NCI-H146 (cell line): Measurements from ENCODE around the gene GLRA1.
A peak's percentile ranks its signal among the peaks of the same experiment; 100 is the strongest.
"Not testable (repeated sequence)": the region's sequence is repeated elsewhere in the genome, so short reads cannot be mapped to it uniquely, and the experiment has no call there.

Source experiments
- DNase-seq: peaks from one replicate; lab custom pipeline; 2025; lab: John Stamatoyannopoulos, UW

GLRA1 gene

DNA sequence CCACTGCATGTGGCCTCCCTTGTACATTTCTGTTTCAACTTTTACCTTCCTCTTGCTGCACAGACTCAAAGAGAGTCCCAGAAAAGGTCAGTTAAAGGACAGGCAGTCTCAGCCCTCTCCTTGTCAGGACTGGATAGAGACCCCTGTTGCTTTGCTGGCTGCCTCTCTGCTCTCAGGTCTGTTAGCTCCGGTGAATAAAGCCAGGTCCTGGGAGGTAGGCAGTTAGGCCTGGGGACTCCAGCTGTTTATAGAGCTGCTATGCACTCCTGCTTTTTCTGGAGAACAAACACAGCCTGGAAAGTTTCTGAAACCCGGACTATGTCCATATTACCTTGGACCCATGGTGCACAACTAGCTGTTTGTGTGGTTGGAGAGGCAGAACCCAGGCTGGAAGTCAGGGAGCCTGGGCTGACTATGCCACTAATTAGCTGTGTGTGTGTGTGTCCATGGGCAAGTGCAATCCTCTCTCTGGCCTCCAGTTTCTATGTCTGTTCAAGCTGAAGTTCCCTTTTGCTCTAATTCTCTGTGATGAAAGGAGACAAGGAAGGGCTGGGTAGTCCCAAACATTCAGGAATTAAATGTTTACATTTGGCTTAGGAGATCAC lies 42.9 kb downstream of the GLRA1 start:
- DNase-seq: no peak

DNA sequence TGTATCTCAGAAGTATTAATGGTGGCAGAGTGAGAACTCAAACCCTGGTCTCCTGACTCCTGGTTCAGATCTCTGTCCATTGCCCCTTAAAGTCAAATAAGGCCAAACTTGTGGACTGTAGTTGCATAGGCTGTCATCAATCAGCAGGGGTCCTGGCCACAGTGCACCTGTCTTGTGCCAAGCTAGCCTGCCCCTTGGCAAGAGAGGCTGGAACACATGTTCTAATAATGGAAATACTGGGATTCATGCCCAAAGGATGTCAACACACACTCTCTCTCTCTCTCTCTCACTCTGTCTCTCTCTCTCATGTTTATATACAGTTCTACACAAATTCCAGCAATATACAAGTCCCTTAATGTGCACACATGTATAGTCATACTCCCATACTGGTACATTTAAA lies 44.3 kb downstream of the GLRA1 start:
- DNase-seq: no peak

DNA sequence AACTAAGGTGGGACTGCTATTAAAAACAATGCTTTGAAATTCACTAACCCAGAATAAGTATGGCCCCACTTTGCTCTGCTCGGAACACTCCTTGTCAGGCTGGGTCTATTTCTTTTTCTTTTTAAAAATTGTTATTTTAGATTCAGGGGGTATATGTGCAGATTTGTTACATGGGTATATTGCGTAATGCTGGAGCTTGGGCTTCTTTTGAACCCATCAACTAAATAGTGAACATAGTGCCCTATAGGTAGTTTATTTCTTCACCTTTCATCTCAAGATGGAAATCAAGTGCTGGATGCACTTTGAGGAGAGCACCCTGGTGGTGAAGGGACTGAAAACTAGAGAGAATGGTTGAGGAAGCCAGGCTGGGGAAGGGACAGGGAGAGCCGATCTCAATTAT lies 51.0 kb downstream of the GLRA1 start:
- no peak for DNase-seq

DNA sequence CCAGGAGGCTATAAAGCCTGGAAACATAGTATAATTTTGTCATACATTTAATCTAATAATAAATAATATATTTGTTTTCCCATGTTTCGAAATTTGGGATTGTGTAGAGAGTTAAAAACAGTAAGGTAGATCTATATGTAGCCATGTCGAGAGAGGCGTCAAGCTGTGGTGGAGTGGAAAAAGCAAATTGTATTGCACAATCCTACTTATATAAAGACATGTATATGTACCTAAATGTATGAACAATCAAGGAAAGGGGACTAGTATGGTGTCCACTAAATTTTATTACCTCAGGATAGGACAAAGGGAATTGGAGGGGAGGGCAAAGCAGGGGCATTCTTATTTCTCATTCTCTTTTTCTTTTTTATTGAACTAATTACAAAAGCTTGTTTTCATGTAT lies 52.0 kb downstream of the GLRA1 start:
- no peak for DNase-seq

DNA sequence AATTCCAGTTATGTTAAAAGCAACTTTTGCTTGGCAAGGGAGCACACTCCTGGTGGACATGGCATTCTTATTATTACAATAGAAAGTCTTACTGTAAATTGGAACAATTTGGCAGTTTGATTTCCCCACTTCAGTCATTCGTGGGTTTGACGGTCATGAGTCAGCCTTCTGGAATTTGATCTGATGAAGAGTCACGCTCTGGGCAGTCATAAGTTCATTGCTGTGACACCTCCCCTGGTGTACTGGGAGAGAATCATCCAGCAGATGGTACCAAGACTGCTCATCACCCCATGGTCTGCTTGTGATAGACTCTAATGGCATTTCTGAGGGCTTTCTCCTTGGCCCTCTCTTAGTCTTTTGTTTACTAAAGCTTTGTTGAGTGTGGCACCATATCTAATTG lies 53.8 kb downstream of the GLRA1 start:
- DNase-seq: no peak

DNA sequence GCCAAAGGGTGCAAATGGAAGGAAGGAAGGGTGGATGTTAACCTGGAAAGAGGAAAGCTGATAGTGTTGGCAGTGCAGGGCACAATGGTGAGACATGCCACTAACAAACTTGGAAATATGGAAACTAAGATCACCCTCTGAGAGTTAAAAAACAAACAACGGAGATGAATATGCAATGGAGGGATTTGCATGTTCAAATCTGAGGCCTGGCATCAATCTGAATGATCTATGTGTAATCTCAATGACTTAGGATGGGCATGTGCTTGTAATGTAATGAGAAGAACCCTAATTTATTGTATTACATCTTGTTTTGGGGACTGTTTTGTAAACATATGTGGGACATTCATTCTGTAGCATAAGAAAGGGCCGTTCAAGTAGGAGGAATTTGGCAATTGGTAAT lies 54.4 kb downstream of the GLRA1 start:
- no peak for DNase-seq

DNA sequence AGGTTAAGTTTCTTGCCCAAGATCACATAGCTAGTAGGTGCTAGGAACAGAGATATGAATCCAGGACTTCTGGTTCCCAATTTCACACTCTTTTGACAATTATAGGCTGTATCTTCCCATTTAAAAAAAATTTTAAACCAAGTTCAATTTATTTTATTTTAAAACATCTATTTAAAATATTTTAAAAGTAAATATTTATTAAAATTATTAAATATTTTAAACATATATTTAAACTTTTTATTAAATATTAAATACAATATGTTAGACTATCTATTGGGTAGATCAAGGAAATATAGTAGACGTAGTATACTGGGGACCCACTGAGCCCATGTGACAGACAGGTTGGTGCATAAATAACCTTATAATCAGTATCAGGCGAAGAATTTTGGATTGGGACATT lies 54.8 kb downstream of the GLRA1 start:
- no peak for DNase-seq

DNA sequence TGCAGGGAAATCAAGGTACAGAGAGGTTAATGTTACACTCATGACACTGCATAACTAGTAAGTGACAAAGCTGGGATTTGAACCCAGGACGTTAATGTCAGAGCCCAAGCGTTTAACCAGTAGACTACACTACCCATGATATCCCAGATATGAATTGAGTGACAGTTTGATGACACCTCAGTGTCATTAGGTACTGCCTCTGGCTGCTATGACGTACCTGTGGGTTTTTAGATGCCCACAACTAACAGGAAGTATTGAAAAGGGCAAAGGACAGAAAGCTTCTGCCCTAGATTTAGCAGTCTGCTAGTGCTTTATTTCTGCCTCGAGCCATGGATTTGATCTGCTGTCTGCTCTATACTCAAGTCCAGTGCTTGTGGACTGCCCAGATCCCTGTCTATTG lies 56.2 kb downstream of the GLRA1 start:
- no peak for DNase-seq

DNA sequence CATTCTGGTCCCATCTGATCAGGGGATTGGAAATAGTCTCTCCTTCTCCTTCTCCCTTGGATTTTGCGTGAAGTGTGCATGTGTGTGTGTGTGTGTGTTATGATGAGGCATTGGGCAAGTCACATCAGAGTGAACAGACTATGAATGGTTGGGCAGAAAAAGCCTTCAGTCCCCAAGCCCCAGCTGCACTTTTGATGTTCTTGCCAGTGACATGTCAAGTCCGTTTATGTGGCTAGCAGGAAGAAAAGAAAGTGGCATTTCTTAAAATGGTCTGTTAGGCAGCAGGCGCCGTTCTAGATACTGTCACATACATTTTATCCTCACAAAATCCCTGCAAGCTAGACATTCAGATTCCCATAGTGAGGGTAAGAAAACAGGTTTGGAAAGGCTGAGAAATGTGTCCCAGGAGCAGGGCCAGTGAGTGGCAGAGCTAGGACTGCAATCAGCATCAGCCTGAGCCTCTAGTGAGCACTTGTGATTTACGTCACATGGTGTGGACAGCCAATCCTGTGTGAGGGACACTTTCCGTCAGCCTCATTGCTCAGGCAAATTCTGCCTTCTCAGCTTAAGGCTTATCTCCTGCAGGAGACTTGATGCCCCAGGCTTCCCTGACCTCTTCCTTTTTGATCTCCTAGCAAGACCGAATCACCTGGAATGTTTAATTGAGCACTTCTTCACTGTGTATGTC lies 60.4 kb downstream of the GLRA1 start:
- no peak for DNase-seq

DNA sequence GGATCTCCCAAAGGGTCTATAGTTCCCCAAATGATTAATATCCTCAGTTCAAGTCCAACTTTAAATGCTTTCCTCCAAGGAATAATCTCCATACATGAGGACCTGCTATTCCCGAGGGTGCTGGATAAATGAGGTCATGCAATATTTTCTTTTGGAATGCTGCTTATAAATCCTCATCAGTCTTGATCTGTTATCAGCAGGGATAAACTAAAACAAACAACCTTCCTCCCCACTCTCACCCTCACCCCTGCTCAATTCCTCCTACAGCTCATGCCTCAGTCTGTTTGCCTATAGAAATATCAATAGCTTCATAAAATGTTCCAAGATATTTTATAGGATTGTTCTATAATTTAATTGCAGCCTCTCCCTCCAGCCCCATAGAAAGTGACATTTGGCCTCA lies 61.1 kb downstream of the GLRA1 start:
- DNase-seq: no peak

DNA sequence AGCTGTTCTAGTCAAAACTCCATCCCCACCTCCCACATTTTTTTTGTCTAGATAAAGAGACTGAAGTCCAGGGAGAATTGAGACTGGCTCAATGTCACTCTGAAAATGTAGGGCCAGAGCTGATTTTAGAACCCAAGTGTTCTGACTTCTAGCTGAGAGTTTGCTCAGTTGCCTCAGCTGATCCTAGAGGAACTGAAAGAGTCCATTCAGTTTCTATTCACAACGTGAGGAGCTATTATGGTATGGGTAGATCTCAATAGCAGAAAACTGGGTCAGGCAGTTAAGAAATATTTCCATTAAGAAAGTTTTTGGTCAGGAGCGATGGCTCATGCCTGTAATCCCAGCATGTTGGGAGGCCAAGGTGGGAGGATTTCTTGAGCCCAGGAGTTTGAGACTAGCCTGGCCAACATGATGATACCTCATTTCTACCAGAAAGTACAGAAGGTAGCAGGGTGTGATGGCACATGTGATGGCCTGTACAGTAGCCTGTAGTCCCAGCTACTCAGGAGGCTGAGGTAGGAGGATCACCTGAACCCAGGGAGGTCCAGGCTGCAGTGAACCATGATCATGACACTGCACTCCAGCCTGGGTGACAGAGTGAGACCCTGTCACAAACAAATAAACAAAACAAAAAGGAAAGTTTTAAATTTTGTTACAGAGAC lies 61.7 kb downstream of the GLRA1 start:
- DNase-seq: no peak

DNA sequence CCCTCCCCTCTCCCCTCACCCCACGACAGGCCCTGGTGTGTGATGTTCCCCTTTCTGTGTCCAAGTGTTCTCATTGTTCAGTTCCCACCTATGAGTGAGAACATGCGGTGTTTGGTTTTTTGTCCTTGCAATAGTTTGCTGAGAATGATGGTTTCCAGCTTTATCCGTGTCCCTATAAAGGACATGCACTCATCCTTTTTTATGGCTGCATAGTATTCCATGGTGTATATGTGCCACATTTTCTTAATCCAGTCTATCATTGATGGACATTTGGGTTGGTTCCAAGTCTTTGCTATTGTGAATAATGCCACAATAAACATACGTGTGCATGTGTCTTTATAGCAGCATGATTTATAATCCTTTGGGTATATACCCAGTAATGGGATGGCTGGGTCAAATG lies 63.8 kb downstream of the GLRA1 start:
- not testable (repeated sequence) for DNase-seq

DNA sequence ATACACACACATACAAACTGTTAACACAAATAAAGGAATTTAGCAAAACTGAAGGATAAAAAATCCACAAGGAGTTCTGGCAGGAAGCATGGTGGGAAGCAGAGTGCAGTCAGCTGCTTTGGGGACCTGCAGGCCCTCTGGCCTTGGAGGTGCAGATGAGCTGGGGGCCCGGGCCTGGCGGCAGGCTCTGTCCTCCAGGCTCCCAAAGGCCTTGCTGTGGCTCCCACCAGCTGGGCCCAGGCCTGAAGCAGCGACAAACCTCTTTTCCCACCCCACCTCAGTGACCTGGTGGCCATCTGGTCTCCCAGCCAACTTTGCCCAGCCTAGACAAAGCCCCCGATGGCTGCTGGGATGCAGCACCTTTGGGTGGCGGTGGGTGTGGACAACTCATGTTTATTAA lies 67.8 kb downstream of the GLRA1 start:
- DNase-seq: no peak

DNA sequence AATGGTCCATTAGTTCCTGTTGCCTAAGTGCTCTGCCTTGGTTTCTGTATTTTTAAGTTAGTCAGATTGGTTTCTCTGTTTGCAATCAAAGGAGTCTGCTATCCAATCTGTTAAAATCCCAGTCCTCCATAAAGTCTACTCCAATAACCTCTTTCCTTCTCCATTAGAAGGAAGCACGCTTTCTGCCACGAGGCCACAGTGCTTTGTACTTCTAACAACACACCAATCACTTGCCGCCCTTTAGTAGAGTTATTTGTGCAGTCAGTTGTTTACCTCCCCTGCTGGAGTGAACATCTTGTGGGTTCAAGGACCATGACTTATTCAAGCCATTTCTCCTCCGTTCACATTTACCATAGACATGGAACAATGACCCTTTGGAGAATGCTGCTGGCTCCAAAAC lies 69.0 kb downstream of the GLRA1 start:
- no peak for DNase-seq

DNA sequence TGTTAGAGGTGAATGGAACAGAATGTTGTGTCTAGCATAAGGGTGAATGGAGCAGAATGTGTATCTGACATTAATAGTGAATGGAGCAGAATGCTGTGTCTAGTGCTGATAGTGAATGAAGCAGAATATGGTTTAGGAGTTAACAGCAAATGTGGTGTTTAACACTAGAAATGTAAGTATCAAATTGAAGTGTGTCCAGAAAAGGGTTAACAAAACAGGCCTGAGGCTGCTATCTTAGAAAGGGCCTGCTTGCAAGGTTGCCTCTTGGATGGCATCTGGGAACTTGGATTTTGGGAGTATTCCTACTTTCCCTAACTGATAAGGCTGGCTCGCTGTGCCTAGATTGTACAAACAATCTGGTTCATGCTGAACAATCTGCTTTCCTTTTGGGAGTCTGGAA lies 76.8 kb downstream of the GLRA1 start:
- DNase-seq: no peak

DNA sequence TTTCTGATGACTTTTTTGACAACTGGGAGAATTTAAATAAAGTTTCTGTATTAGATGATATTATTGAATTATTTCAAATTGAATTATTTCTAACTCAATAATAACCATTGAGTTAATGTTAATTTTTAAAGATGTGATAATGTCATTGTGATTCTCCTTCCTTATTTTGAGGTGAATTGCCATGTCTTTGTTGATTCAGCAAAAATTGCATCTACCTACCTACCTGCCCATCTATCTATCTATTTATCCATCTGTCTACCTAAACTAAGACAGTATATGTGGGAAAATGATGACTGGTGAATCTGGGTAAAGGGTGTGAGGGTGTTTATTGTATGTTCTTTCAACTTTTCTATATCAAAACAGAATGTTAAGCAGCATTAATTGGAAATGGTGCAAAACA lies 77.9 kb downstream of the GLRA1 start:
- no peak for DNase-seq

DNA sequence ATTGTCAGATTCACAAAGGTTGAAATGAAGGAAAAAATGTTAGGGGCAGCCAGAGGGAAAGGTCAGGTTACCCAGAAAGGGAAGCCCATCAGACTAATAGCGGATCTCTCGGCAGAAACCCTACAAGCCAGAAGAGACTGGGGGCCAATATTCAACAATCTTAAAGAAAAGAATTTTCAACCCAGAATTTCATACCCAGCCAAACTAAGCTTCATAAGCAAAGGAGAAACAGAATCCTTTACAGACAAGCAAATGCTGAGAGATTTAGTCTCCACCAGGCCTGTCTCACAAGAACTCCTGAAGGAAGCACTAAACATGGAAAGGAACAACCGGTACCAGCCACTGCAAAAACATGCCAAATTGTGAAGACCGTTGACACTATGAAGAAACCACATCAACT lies 91.8 kb downstream of the GLRA1 start:
- not testable (repeated sequence) for DNase-seq

DNA sequence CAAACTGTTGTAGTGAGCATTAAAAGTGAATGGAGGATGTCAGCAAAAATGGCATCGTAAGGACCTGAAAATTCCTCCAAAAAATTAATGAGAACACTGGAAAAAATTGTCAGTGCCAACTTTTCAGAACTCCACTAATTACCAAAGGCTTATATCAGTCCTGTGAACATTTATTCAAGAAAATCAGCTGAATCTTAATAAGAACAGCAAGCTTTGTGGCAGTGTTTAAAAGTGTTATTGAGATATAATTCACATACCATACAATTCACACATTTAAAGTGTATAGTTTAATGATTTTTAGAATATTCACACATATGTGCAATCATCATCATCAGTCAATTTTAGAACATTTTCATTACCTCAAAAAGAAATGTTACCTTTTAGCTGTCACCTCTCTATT lies 95.3 kb downstream of the GLRA1 start:
- DNase-seq: no peak

DNA sequence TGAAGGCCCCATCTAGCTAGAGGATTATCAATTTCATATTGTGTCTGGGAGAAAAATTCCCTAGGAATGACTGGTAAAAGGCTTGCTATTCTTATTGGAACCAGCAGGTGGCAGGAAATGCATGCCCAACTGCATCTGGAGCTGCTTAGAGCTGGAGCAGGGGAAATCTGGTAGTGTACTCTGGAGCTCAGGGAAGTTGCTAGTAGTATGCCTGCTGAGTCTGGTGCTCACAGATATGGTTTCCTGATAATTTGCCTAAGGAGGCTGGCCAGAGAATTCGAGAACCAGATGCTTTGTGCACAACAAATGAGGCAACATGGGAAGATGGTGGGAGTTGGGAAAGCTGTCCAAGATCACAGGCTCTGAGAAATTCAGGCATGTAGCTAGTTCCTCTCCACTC lies 99.2 kb downstream of the GLRA1 start:
- peak; percentile 47 for DNase-seq

DNA sequence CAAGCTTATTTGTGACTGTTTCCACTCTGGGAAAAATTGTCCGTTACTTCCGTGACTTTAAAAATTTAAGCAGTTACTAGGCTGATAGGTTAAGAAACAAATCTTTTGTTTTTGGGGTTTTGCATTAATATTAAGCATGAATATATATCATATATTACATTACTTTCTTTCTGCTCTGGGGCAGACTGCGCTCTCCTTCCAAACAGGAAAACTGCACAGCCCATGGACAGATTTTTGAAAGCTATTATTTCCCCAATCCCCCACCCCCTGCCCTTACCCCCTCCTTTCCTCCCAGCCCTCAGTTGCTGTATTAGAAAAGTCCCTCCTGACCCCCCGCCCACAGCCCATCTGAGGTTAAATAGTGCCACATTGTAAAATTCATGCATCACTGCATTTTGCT lies 102.5 kb downstream of the GLRA1 start:
- no peak for DNase-seq

DNA sequence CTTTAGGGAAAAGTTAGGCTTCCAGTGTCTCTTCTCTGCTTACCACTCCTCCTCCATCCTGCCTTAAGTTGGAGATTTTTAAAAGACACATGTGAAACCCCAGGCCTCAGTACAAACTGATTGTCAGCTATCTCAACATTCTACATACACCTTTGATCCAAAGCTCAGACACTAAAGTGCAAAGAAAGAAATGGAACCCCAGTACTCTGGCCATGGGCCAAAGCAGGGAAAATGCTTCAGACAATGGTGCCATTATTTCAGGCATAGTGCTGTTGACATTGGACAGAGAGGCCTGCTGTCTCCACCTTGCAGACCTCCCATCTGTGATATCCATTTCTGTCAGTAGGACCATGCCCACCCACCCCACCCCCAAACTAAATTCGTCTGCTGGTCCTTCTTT lies 103.7 kb downstream of the GLRA1 start:
- peak; percentile 35 for DNase-seq

DNA sequence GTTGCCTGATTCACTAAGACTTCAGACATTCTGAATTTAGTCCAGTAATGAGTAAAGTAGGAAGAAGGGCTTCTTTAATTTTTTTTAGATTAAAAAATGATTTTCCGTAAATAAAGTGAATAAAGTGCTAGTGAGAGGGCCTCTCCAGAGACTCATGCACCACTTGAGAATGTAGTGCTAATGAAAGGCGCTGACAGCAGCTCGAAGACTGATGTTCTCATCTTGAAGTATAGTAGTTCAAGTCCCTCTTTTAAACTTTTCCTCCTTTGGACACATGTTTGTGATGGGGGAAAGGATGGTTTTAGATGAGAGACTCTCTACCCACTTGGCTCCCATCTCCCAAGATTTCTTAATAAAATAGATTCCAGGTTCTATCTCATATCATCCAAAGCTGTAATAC lies 104.4 kb downstream of the GLRA1 start:
- DNase-seq: no peak

DNA sequence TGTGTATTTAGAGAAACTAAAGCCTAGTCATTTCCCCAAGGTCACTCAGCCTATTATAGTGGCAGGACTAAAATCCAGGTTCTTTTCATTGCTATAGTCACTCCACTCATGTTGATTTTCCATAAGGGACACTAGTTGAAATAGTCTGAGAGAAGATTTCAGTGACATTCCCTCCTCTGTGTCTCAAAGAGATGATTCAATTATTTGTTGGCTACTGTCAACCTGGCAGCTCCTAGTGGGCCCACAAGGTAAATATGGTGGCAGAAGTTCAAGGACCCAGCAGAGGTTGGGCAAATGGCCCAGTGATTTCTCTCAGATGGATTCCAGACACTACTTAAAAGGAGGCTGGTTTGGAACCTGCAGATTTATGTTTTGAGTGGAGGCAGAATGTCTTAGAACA lies 104.8 kb downstream of the GLRA1 start:
- no peak for DNase-seq

DNA sequence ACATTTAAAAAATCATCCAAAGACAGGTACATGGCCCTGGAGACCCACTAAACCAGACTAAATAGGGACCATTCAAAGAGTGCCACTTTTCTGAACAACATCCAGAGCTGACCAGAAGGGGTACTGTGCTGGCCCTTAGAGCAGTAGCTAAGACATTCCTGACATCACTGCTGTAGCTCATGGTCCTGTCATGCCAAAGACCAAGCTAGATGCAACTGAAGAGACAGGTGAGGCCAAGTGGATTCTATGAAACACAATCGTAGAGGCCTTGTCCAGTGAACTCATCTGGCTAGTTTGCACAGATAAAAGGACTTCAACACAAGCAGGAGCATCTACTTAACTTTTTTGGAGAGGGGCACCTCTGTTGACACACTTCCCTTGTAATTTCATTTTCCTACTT lies 109.6 kb downstream of the GLRA1 start:
- no peak for DNase-seq
